HG03039 (cell line): Measurements from ENCODE around the gene WFIKKN2.

Experiments
- ATAC-seq: cut with Tn5 transposase; IDR thresholded peaks from one replicate; pipeline ENCODE4 v1.9.1; 2021; ENCODE audit warnings: mild to moderate bottlenecking, moderate library complexity; ENCODE audit not compliant: unreplicated experiment

Gene WFIKKN2

DNA sequence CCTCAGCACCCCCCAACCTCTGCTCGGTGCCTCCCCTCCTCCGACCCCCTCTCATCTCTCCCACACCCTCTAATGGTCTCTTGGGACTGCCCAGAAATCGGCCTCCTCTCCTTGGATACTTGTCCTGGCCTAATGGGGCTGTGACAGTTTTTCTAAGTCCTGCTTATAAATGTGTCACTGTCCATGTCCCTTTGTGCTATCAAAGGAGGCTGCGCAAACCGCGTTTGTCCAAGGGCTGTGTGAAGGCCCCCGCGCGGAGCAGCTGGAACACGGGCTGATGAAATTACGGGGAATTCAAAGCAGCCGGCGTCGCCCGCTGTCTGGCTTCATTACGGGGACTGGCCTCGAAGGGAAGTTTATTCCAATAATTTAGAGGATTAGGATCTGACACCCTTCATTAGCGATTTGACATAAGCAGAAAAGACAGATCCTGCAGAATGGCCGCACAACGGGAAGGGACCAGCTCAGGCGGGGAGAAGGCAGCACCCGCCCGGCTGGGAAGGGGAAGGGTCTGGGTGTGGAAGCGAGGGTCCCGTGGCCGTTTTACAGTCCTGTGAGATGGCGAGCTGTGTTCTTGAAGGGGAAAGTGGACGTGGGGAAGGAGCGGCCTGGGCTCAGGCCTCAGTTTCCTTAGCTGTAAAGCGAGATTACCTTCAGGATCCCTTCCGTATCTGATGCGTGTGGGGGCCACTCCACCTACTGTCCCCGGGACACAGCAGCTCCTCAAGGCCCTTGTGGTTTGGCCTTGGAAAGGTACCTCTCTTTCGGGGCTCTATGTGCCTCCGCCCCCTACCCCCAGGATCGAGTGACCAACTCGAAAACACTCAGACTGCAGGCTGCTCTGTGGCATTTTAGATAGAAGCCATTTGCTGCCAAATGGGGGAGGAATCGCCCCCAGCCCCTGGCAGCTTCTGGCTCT, 1.6 kb upstream of the WFIKKN2 start:
- no peak for ATAC-seq

DNA sequence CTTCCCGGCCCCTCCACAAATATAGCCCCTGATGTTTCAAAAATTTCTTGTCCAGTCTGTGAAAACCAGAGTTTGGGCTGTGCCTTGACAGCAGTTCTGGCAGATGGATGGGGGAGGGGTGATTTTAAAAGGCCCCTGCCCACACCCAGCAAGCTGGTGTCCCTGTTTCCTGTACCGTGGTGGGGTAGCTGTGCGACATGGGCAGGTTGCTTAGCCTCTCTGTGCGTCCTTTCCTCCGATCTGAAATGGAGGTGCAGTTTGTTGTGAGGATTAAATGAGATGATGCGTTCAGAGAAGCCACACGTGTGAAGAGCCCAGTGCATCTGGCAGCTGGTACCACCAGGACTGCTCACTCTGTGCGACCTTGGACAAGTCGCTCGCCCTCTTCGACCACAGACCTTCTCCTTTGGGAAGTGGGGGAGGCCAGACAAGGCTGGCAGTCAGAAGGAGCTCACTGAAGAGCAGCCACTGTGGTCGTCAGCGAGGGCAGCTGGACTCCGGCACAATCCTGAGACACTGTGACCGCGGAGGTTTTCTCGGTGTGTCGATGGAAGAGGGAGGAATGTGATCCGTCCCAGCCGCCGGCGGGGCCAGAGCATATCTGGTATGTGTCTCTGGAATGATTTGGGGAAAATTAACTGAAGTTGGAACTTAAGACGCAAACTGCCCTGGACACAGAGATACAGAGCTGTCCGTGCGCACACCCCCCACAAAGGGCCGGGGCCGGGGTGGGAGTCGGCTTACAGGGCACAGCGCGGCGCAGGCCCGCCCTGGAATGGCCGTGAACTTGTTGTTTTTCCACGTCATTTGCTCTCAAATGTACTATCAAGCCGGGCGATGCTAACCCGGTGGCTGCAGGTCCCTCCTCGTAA, 721 bp upstream of the WFIKKN2 start:
- no peak for ATAC-seq

DNA sequence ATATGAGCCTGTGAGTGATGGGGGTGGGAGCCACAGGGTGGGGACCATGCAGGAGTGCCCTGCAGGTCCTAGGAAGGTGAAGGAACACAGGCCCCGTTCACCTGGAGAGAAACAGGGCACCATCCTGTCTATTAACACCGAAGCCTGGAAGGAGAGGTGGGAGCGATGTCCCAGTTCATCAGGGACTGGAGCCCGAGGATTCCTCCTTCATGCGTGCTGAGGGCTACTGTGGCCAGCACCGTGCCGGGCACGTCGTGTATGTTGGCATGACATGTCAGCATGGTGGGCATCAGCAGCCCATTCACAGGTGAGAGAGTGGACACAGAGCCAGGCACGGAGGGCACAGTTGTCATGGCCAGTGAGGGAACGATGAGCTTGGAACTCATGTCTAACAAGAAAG, 1.4 kb downstream of the WFIKKN2 start:
- ATAC-seq = no peak

DNA sequence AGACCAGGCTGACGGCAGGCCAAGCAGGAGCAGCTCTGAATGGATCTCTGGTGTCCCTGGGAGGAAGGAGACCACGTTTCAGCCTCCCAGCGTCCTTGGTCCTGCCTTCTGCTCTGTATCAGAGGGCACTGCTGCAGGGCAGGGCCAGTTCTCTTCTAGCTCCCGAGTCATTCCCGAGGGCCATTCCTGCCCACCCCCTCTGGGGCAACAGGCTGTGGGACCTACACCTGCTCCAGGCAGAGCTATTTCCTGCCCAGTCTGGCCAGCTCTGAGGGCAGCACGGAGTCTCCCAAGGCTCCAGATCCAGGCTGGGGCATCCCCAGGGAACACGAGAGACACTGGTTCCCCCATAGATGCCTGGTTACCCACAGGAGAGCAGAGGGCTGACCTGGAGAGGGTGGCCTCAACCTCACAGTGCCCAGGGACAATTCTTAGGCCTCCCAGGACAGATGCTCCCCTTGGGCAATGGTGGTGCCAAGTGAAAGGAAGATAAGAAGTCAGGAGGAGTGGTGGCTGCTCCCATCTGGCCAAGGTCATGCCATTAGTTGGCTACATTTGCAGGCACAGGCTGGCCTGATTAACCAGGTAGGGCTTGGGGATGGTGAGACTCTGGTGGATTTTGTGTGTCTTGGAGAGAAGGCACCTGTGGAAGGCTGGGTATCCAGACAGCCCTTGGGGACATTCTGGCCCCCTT, 2.0 kb downstream of the WFIKKN2 start:
- ATAC-seq = no peak

DNA sequence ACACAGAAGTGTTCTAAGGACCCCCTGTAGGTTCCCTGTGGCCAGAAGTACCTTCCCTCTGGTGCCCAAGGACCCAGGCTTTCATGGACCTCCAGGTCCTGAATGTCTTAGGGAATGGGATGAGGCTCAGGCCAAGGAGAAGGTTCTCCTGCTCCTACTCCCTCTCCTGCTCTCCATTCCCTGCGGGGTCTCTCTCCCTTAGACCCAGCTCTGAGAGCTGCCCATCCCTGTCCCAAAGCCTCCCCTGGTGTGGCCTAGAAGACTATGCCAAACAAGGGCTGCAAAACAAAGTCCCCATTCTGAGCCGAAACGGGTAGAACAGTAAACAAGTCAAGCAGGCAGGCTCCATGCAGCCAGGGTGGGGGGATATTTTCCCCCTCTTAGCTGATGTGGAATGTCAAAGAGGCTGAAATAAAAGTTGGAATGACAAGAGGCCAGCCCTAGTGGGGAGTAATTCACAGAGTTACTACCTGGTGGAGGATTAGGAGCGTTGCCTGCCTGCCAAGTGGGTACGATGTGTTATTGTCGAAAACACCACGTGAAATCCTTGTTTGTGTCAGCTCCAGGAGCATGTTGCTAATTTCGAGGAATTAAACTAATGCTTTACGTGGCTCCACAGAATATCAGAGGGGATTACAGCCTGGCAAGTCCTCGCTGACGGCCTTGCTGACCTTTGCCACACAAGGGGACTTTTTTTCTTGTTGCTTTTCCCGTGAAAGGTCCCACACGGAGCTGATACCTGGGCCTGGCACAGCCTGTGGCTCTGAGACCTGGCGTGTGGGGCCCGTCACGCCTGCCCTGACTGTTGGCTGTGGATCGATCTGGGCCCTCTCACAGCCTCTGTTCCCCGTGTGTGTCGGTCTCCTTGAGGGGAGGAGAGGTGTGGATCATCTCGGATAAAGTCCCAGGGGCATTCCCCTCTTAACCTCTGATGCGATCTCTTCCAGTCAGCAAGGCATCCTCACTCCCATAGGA, 2.9 kb downstream of the WFIKKN2 start:
- ATAC-seq = no peak

DNA sequence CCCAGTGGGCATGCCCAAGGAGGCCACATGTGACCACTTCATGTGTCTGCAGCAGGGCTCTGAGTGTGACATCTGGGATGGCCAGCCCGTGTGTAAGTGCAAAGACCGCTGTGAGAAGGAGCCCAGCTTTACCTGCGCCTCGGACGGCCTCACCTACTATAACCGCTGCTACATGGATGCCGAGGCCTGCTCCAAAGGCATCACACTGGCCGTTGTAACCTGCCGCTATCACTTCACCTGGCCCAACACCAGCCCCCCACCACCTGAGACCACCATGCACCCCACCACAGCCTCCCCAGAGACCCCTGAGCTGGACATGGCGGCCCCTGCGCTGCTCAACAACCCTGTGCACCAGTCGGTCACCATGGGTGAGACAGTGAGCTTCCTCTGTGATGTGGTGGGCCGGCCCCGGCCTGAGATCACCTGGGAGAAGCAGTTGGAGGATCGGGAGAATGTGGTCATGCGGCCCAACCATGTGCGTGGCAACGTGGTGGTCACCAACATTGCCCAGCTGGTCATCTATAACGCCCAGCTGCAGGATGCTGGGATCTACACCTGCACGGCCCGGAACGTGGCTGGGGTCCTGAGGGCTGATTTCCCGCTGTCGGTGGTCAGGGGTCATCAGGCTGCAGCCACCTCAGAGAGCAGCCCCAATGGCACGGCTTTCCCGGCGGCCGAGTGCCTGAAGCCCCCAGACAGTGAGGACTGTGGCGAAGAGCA, 4.4 kb downstream of the WFIKKN2 start:
- ATAC-seq = no peak

DNA sequence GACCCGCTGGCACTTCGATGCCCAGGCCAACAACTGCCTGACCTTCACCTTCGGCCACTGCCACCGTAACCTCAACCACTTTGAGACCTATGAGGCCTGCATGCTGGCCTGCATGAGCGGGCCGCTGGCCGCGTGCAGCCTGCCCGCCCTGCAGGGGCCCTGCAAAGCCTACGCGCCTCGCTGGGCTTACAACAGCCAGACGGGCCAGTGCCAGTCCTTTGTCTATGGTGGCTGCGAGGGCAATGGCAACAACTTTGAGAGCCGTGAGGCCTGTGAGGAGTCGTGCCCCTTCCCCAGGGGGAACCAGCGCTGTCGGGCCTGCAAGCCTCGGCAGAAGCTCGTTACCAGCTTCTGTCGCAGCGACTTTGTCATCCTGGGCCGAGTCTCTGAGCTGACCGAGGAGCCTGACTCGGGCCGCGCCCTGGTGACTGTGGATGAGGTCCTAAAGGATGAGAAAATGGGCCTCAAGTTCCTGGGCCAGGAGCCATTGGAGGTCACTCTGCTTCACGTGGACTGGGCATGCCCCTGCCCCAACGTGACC, 5.0 kb downstream of the WFIKKN2 start:
- ATAC-seq = no peak

DNA sequence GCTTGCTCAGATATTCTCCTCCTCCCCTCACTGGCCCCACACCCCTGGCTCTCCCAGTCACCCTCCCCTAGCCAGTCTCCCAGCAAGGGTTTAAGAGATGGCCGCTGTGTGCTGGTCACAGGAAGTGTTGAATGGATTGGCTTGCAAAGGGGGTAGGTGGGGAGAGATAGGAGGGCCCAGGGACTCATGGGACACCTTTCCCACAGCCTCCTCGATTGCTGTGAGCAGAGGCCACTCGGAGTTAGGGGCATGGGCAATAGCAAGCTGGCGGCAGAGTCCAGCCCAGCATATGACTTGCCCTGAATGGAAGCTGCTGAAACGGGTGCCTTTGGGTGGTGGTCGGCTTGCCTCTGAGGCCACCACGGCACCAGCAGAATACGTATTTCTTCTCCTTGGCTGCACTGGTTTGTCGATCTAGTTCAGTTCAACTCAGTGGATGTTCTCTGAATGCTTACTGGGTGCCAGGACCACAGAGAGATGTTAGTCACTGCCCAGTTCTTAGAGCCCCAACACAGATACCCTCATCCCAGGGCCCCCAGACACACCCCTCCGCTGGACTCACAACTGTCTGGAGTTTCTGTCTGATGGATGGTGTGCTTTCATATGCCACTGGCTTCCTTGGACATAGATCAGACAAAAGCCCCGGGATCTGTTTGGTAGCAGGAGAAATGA, 6.0 kb downstream of the WFIKKN2 start:
- ATAC-seq = no peak

DNA sequence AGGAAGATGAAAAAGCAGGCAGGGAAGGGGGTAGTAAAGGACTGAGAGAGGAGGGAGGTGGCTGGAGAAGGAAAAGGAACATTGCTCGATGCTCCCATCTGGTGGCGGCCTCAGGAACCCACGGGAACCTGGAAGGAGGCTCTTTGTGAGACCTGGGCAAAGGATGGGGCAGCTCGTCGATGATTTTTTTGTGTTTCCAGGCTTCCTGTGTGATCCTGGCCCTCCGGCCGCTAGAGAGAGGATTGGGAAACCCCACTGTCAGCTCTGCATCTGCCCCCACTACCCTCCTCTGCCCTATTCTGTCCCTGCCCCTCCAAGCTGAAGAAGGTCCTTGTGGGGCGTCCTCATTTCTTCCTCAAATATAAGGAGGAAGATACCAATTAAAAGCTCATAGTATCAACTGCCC, 6.6 kb downstream of the WFIKKN2 start:
- no peak for ATAC-seq

DNA sequence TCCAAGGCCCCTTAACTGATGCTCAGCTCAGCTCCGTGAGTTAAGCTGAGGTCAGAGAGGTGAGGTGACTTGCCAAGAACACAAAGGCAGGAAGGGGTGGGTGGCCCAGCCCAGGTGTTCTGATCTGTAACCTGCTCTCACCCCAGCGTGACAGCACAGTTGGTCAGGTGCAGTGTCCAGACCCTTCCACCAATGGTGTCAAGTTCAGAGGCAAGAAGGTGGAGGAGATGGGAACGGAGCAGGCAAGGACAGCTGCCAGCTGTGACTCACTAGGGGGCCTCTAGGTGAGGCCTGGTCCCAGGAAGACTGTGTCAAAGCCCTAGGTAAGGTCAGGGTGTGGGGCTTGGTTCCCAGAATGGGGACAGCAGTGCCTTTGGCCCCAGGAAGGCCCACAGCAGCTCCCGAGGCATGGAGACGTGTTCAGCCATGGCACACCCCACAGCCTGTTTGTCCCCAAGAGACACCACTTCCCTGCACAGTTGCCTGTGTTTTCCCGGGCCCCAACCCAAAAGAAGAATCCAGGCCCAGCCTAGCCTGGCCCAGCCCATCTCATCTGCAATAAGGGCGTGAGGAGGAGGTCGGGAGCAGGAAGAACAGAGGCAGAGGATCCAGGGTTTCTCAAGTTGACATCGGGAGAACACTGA, 7.2 kb downstream of the WFIKKN2 start:
- no peak for ATAC-seq

DNA sequence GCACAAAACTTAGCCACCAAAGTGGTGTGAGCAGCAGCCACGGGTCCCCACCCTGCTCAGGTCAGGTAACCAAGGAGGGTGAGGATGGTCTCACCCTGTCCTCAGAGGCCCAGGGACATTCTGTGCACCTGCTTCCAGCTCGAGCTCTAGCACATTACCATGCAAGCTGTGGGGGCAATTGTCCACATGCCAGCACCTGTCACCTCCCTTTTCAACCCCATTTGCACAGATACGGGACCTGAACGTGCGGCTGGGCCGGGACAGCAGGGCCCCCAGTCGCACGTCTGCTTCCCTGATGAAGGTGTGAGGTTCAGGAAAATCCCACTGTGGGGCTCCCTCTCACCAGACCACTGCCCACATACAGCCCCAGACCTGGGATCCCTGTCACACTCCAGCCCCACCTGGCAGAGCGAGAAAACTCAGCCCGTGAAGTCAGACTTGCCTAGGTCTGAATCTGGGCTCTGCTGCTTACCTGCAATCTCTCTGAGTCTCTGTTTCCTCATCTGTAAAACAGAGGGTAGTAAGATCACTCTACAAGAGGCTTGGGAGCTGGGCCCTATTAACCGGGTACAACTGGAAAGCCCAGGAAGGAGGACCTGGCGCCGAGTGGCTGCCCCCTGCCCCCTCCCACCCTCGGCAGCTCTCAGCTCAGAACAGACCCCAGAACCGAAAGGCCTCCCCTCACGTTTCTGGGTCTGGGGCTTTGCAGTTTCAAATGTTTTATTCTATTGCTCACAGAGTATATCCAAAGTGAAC, 7.9 kb downstream of the WFIKKN2 start:
- ATAC-seq = no peak

DNA sequence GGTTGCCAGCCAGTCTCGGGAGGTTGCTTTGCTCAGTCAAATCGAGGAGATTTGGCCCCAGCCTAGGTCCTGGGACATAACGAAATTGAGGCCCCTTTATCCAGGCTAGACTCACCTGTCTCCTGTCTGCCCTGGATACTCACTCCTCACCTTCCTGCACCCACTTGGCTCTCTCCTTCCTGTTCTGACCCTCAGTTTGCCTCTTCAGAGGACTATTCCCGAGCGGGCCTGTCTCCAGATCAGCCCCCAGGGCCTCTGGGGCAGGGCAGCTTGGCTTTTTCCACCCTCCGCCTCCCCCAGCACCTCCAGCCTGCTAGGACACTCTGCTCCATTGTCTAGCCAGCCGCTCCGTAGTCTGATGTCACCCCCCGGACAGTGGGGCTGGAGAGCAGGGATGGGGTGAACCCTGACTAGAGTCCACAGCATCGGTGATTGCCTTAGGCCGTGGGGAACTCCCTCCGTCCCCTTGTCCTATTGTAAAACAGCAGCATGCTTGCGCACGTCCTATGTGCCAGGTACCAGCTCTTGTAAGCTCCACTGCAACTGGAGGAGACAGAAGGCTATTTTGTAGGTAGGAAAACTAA, 8.8 kb downstream of the WFIKKN2 start:
- no peak for ATAC-seq

DNA sequence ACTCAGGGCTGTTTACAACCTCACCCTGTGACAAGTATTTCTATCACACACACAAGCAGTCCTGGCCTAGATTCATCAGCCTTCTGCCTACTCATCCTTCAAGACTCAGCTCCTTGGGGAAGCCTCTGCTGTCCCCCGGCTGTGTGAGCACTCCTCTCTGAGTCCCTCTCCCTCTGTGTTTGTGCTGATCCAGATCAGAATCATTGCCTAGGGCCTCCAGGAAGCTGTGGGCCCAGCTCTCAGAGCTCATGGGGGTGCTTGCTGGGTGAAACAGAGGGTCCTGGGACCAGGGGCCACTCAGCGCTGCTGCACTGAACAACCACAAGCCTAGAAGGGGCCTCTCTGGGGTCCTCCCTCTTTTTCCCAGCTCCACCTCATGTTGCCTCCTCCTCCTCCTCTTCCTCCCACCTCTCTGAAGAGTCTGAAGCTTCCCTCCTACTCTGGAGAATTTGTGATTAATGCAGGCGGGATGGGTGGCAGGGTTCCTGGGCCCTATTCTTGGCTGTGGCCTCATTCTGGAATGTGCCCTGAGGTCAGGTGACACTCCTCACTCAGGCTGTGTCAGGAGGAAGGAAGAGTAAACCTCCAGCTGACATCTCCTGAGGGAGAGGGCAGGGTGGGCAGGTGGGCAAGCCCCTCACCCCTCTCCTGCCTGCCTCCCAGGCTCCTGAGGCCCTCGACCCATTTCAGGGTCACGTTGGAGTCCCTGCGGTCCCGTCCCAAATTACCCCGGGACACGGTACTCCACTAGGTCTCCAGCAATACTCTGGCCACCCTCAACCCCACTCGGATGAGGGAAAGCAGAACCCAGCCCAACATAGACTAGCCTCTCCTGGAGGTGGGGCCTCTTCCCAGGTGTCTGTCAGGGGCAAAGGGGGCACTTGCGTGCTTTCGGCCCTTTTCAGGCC, 10.1 kb downstream of the WFIKKN2 start:
- no peak for ATAC-seq

DNA sequence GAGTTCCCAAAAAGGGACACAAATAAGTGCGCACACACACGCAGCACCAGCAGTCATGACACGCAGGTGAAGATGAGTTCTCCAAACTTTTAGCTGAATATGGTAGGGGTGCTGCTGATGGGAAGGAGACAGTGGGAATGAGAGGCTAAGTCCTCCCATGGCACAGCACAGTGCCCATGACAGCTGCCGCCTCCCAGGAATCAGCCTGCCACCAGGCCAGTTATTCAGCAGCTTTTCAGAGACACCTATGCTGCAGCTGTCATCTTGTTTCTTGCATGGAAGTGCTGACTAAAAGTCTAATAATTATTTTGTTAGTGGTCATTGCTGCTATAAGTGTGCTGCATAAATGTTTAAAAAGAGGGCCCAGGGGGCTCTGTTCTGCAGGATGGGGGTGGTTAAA, 12.2 kb downstream of the WFIKKN2 start:
- no peak for ATAC-seq

DNA sequence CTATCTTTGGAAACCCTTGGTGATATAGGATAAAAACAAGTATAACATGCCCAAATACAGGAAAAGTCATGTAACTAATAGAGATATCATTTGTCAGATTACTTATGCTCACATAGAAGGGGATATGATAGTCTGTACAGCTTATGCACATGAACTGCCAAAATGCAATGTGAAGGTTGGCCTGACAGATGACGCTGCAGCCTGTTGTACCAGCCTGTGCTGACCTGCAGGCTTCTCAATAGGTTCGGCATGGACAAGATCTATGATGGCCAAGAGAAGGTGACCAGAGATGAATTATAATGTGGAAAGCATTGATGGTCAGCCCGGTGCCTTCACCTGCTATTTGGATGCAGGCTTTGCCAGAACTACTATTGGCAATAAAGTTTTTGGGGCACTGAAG, 12.7 kb downstream of the WFIKKN2 start:
- ATAC-seq = no peak

DNA sequence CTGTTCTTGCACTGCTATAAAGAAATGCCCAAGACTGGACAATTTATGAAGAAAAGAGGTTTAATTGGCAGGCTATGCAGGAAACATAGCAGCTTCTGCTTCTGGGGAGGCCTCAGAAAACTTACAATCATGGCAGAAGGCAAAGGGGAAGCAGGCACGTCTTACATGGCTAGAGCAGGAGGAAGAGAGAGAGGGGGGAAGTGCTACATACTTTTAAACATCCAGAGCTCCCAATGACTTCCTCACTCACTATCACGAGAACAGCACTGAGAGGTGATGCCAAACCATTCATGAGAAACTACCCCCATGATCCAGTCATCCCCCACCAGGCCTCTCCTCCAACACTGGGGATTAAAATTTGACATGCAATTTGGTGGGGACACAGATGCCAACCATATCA, 13.3 kb downstream of the WFIKKN2 start:
- ATAC-seq = no peak
